ENCODE data around the gene INTS2.

DNA sequence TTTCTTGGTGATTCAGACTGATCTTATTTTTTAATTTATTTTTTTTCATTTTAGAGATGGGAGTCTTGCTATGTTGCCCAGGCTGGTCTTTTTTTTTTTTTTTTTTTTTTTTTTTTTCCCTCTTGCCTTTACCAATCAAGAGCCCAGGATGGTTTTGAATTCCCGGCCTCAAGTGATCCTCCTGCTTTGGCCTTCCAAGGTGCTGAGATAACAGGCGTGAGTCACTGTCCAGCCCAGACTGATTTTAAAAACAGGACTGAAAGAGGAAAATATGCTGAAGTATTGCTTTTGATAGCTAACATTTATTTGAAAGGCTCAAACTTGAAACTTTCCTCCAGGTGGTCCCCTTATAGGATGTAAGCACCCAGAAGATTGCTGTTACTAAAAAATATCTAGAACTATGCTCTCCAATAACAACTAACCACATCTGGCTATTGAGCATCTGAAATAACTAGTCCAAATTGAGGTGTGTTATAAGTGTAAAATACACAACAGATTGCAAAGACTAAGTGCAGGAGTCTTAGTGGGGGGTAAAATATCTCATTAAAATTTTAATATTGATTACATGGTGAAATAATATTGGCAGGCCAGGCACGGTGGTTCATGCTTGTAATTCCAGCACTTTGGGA is 48.7 kb downstream of the INTS2 start:
- no peak for TF ChIP-seq ZNF565 (CRISPR knock-in tag; conservative IDR thresholded peaks at IDR 0.05; ENCODE audit: low read depth)
- TF ChIP-seq CSDC2 (CRISPR knock-in tag; IDR thresholded peaks at IDR 0.05), result no peak
- TF ChIP-seq TOX (CRISPR knock-in tag; IDR thresholded peaks at IDR 0.05; ENCODE audit: borderline replicate concordance), result no peak
- TF ChIP-seq, protein P1, sequence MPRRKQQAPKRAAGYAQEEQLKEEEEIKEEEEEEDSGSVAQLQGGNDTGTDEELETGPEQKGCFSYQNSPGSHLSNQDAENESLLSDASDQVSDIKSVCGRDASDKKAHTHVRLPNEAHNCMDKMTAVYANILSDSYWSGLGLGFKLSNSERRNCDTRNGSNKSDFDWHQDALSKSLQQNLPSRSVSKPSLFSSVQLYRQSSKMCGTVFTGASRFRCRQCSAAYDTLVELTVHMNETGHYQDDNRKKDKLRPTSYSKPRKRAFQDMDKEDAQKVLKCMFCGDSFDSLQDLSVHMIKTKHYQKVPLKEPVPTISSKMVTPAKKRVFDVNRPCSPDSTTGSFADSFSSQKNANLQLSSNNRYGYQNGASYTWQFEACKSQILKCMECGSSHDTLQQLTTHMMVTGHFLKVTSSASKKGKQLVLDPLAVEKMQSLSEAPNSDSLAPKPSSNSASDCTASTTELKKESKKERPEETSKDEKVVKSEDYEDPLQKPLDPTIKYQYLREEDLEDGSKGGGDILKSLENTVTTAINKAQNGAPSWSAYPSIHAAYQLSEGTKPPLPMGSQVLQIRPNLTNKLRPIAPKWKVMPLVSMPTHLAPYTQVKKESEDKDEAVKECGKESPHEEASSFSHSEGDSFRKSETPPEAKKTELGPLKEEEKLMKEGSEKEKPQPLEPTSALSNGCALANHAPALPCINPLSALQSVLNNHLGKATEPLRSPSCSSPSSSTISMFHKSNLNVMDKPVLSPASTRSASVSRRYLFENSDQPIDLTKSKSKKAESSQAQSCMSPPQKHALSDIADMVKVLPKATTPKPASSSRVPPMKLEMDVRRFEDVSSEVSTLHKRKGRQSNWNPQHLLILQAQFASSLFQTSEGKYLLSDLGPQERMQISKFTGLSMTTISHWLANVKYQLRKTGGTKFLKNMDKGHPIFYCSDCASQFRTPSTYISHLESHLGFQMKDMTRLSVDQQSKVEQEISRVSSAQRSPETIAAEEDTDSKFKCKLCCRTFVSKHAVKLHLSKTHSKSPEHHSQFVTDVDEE (CRISPR knock-in tag; IDR thresholded peaks at IDR 0.05), result no peak
- TF ChIP-seq, protein P2, sequence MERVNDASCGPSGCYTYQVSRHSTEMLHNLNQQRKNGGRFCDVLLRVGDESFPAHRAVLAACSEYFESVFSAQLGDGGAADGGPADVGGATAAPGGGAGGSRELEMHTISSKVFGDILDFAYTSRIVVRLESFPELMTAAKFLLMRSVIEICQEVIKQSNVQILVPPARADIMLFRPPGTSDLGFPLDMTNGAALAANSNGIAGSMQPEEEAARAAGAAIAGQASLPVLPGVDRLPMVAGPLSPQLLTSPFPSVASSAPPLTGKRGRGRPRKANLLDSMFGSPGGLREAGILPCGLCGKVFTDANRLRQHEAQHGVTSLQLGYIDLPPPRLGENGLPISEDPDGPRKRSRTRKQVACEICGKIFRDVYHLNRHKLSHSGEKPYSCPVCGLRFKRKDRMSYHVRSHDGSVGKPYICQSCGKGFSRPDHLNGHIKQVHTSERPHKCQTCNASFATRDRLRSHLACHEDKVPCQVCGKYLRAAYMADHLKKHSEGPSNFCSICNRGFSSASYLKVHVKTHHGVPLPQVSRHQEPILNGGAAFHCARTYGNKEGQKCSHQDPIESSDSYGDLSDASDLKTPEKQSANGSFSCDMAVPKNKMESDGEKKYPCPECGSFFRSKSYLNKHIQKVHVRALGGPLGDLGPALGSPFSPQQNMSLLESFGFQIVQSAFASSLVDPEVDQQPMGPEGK (CRISPR knock-in tag; IDR thresholded peaks at IDR 0.05; ENCODE audit: borderline replicate concordance), result no peak
- TF ChIP-seq RARB (CRISPR knock-in tag; IDR thresholded peaks at IDR 0.05), result no peak
- TF ChIP-seq ZNF70 (CRISPR knock-in tag; IDR thresholded peaks at IDR 0.05), result no peak
- no peak for TF ChIP-seq ISL1 (CRISPR knock-in tag; IDR thresholded peaks at IDR 0.05)
- TF ChIP-seq ZNF8 (CRISPR knock-in tag; IDR thresholded peaks at IDR 0.05), result no peak
- TF ChIP-seq ZFP3 (CRISPR knock-in tag; IDR thresholded peaks at IDR 0.05), result no peak
- no peak for TF ChIP-seq ZFP30 (CRISPR knock-in tag; IDR thresholded peaks at IDR 0.05)
- TF ChIP-seq BACH2 (CRISPR knock-in tag; IDR thresholded peaks at IDR 0.05; ENCODE audit: borderline replicate concordance), result no peak
